Fibroblast of villous mesenchyme (primary cell): Measurements from ENCODE around the gene CLK3. TPM values are rescaled to one million over a fixed set of nuclear protein-coding genes. Genes with fewer than 3 reads are reported as not detected.

ENCODE experiments used
- DNase-seq: peaks from one replicate; pipeline ENCODE4 v3.0.0-alpha.2; 2010; ENCODE audit warnings: low read depth
- H3K4me3 ChIP-seq: 2 replicates; pipeline ENCODE4 v1.5.1; 2011; ENCODE audit warnings: low read depth, mild to moderate bottlenecking, low read length
- CTCF ChIP-seq: IDR thresholded peaks from 2 replicates; pipeline ENCODE4 v1.5.1; 2012; ENCODE audit warnings: low read depth, mild to moderate bottlenecking, low read length; ENCODE audit not compliant: insufficient read depth
- total RNA-seq: library from RNA; depleted of rRNA; stranded (reverse); fragments of >200 nt; gene quantifications from 2 replicates; pipeline ENCODE4 v1.2.3, GENCODE V29; 2012

CLK3 gene
- total RNA-seq, 1 donor = 38.4 TPM

GRCh38 chr15:74663303-74664027 is 47.8 kb downstream of the CLK3 start:
- DNase-seq = no peak
- TF ChIP-seq CTCF = no peak
- H3K4me3 ChIP-seq = no peak overlapping the region

- no peak overlapping the region for H3K4me3 ChIP-seq
- no peak for TF ChIP-seq CTCF
- peak; percentile 78 for DNase-seq
Measured at GRCh38 chr15:74664028-74664616, 48.5 kb downstream of the CLK3 start.

- DNase-seq = no peak
- no peak overlapping the region for H3K4me3 ChIP-seq
Measured at GRCh38 chr15:74664670-74665069, 49.0 kb downstream of the CLK3 start.

GRCh38 chr15:74667975-74668374 is 52.3 kb downstream of the CLK3 start:
- DNase-seq = no peak
- TF ChIP-seq CTCF = no peak
- H3K4me3 ChIP-seq = no peak overlapping the region

More at GRCh38 chr15:74664670-74665069, 49.0 kb downstream of the CLK3 start:
- no peak for TF ChIP-seq CTCF

GRCh38 chr15:74669627-74670026 is 54.0 kb downstream of the CLK3 start:
- no peak for DNase-seq
- TF ChIP-seq CTCF = no peak
- no peak overlapping the region for H3K4me3 ChIP-seq

- TF ChIP-seq CTCF = no peak
- DNase-seq = no peak
Measured at GRCh38 chr15:74674161-74674560, 58.5 kb downstream of the CLK3 start.

More at GRCh38 chr15:74674161-74674560, 58.5 kb downstream of the CLK3 start:
- H3K4me3 ChIP-seq = no peak overlapping the region
